HEK293 (cell line): ENCODE results near the gene RIPK3.
A peak's percentile ranks its signal among the peaks of the same experiment; 100 is the strongest.

Experiments used
- GLIS1 ChIP-seq: fragments of 450-650 bp; formaldehyde crosslinking; IDR thresholded peaks from 2 replicates; pipeline ENCODE4 v1.5.1; 2016; ENCODE audit warnings: missing biosample characterization, missing genetic modification characterization
- KLF9 ChIP-seq: fragments of 450-650 bp; formaldehyde crosslinking; IDR thresholded peaks from 2 replicates; pipeline ENCODE4 v1.5.1; 2016; ENCODE audit warnings: missing biosample characterization, missing genetic modification characterization, low read depth
- MYNN ChIP-seq: fragments of 450-650 bp; formaldehyde crosslinking; IDR thresholded peaks from 2 replicates; pipeline ENCODE4 v1.5.1; 2016; ENCODE audit warnings: missing biosample characterization, missing genetic modification characterization, borderline replicate concordance
- OSR2 ChIP-seq: fragments of 450-650 bp; formaldehyde crosslinking; IDR thresholded peaks from 2 replicates; pipeline ENCODE4 v1.5.1; 2016; ENCODE audit warnings: missing biosample characterization, missing genetic modification characterization
- SALL2 ChIP-seq: fragments of 450-650 bp; formaldehyde crosslinking; IDR thresholded peaks from 2 replicates; pipeline ENCODE4 v1.5.0; 2017; ENCODE audit warnings: missing biosample characterization, mild to moderate bottlenecking, missing genetic modification characterization, borderline replicate concordance
- SETDB1 ChIP-seq: IDR thresholded peaks from one replicate; pipeline ENCODE4 v1.6.1; 2017; ENCODE audit warnings: mild to moderate bottlenecking, low read length, moderate library complexity, mixed read lengths; ENCODE audit not compliant: insufficient read length
- YY2 ChIP-seq: fragments of 450-650 bp; formaldehyde crosslinking; IDR thresholded peaks from 2 replicates; pipeline ENCODE4 v1.5.1; 2016; ENCODE audit warnings: missing biosample characterization, missing genetic modification characterization
- ZBTB21 ChIP-seq: fragments of 450-650 bp; formaldehyde crosslinking; IDR thresholded peaks from 2 replicates; pipeline ENCODE4 v1.5.1; 2017; ENCODE audit warnings: missing biosample characterization, missing genetic modification characterization
- ZBTB48 ChIP-seq: fragments of 450-650 bp; formaldehyde crosslinking; IDR thresholded peaks from 2 replicates; pipeline ENCODE4 v1.5.1; 2016; ENCODE audit warnings: missing biosample characterization, missing genetic modification characterization
- ZNF133 ChIP-seq: fragments of 450-650 bp; formaldehyde crosslinking; IDR thresholded peaks from 2 replicates; pipeline ENCODE4 v1.5.1; 2016; ENCODE audit warnings: missing biosample characterization, missing genetic modification characterization
- ZNF157 ChIP-seq: fragments of 450-650 bp; formaldehyde crosslinking; IDR thresholded peaks from 2 replicates; pipeline ENCODE4 v1.5.1; 2016; ENCODE audit warnings: missing biosample characterization, missing genetic modification characterization
- ZNF19 ChIP-seq: fragments of 450-650 bp; formaldehyde crosslinking; IDR thresholded peaks from 2 replicates; pipeline ENCODE4; 2016; ENCODE audit warnings: missing biosample characterization, missing genetic modification characterization, low read depth
- ZNF223 ChIP-seq: fragments of 450-650 bp; formaldehyde crosslinking; IDR thresholded peaks from 2 replicates; pipeline ENCODE4 v1.5.1; 2016; ENCODE audit warnings: missing biosample characterization, missing genetic modification characterization
- ZNF292 ChIP-seq: fragments of 450-650 bp; formaldehyde crosslinking; IDR thresholded peaks from 2 replicates; pipeline ENCODE4 v1.5.1; 2016; ENCODE audit warnings: low read depth, missing biosample characterization, missing genetic modification characterization, borderline replicate concordance
- ZNF394 ChIP-seq: fragments of 450-650 bp; formaldehyde crosslinking; IDR thresholded peaks from 2 replicates; pipeline ENCODE4 v1.5.1; 2016; ENCODE audit warnings: missing biosample characterization, missing genetic modification characterization, mild to moderate bottlenecking, moderate library complexity, borderline replicate concordance
- ZNF521 ChIP-seq: fragments of 450-650 bp; formaldehyde crosslinking; IDR thresholded peaks from 2 replicates; pipeline ENCODE4 v1.5.1; 2017; ENCODE audit warnings: missing biosample characterization, mild to moderate bottlenecking, missing genetic modification characterization
- ZNF555 ChIP-seq: fragments of 450-650 bp; formaldehyde crosslinking; conservative IDR thresholded peaks from 2 replicates; pipeline ENCODE4 v1.5.1; 2017; ENCODE audit warnings: missing biosample characterization, mild to moderate bottlenecking, missing genetic modification characterization, inconsistent platforms
- ZNF585B ChIP-seq: fragments of 450-650 bp; formaldehyde crosslinking; IDR thresholded peaks from 2 replicates; pipeline ENCODE4 v1.5.1; 2016; ENCODE audit warnings: missing biosample characterization, missing genetic modification characterization
- ZNF660 ChIP-seq: fragments of 450-650 bp; IDR thresholded peaks from 2 replicates; pipeline ENCODE4 v1.5.1; 2018; ENCODE audit warnings: missing biosample characterization, mild to moderate bottlenecking, missing genetic modification characterization
- ZNF664 ChIP-seq: fragments of 450-650 bp; formaldehyde crosslinking; IDR thresholded peaks from 2 replicates; pipeline ENCODE4 v1.5.1; 2016; ENCODE audit warnings: missing biosample characterization, missing genetic modification characterization
- ZNF747 ChIP-seq: fragments of 450-650 bp; formaldehyde crosslinking; IDR thresholded peaks from 2 replicates; pipeline ENCODE4 v1.5.1; 2016; ENCODE audit warnings: missing biosample characterization, missing genetic modification characterization
- ZNF76 ChIP-seq: fragments of 450-650 bp; formaldehyde crosslinking; IDR thresholded peaks from 2 replicates; pipeline ENCODE4; 2016; ENCODE audit warnings: low read depth, missing biosample characterization, missing genetic modification characterization, borderline replicate concordance
- ZNF837 ChIP-seq: fragments of 450-650 bp; formaldehyde crosslinking; IDR thresholded peaks from 2 replicates; pipeline ENCODE4 v1.5.1; 2016; ENCODE audit warnings: missing biosample characterization, missing genetic modification characterization
- ZSCAN16 ChIP-seq: fragments of 450-650 bp; formaldehyde crosslinking; IDR thresholded peaks from 2 replicates; pipeline ENCODE4 v1.5.1; 2016; ENCODE audit warnings: missing biosample characterization, missing genetic modification characterization
- TF ChIP-seq, protein P1 (sequence below): fragments of 450-650 bp; formaldehyde crosslinking; IDR thresholded peaks from 2 replicates; pipeline ENCODE4 v1.5.1; 2016; ENCODE audit warnings: missing biosample characterization, missing genetic modification characterization
- TF ChIP-seq, protein P2 (sequence below): fragments of 450-650 bp; formaldehyde crosslinking; IDR thresholded peaks from 2 replicates; pipeline ENCODE4 v1.5.1; 2017; ENCODE audit warnings: missing biosample characterization, missing genetic modification characterization
- TF ChIP-seq, protein P3 (sequence below): fragments of 450-650 bp; formaldehyde crosslinking; IDR thresholded peaks from 2 replicates; pipeline ENCODE4 v1.5.1; 2016; ENCODE audit warnings: missing biosample characterization, missing genetic modification characterization, borderline replicate concordance
- TF ChIP-seq, protein P4 (sequence below): fragments of 450-650 bp; formaldehyde crosslinking; IDR thresholded peaks from 2 replicates; pipeline ENCODE4 v1.5.1; 2016; ENCODE audit warnings: missing biosample characterization, missing genetic modification characterization
- TF ChIP-seq, protein P5 (sequence below): fragments of 450-650 bp; formaldehyde crosslinking; IDR thresholded peaks from 2 replicates; pipeline ENCODE4; 2016; ENCODE audit warnings: missing biosample characterization, missing genetic modification characterization
- TF ChIP-seq, protein P6 (sequence below): fragments of 450-650 bp; formaldehyde crosslinking; optimal IDR thresholded peaks from 2 replicates; pipeline ENCODE3; 2016; ENCODE audit warnings: missing biosample characterization, mild to moderate bottlenecking, missing genetic modification characterization

RIPK3 gene

DNA sequence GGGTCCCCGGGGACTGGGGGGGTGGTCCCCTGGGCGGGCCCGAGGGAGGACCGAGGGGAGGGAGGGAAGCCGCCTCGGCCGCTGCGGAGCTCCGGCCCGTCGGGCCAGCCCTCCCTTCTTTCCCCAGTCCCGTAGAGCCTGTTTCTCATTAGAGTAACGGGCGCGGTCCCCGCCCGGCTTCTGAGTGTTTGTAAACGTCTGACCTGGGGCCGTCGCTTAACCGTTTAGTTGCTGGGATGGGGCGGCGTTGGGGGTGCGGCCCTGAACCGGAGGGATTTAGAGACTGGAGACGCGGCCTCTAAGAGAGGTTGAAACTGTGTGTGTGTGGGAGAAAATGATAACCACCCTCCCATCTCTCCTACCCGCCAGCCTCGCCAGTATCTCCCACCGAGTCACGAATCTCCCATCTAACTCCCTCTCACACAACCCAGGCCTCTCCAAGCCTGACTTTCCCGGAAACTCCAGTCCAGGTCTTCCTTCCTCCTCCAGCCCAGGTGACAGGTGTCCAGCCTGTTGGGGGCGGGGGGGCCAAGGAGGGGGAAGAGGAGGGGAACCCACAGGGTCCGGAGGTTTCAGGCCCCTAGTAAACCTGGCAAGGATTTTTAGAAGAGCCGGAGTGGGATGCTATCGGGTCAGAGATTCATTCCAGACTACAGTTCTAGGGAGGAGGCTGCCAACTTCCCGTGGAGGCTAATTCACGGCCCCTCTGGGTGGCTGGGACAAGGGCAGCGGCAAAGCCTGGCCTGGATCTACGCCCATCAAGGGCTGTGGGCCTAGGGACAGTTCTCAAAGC, 27.1 kb upstream of the RIPK3 start (continued):
- TF ChIP-seq, protein P1, sequence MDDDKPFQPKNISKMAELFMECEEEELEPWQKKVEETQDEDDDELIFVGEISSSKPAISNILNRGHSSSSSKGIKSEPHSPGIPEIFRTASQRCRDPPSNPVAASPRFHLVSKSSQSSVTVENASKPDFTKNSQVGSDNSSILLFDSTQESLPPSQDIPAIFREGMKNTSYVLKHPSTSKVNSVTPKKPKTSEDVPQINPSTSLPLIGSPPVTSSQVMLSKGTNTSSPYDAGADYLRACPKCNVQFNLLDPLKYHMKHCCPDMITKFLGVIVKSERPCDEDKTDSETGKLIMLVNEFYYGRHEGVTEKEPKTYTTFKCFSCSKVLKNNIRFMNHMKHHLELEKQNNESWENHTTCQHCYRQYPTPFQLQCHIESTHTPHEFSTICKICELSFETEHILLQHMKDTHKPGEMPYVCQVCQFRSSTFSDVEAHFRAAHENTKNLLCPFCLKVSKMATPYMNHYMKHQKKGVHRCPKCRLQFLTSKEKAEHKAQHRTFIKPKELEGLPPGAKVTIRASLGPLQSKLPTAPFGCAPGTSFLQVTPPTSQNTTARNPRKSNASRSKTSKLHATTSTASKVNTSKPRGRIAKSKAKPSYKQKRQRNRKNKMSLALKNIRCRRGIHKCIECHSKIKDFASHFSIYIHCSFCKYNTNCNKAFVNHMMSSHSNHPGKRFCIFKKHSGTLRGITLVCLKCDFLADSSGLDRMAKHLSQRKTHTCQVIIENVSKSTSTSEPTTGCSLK (tag by site-specific recombination) = no peak
- no peak for TF ChIP-seq ZNF747 (tag by site-specific recombination)
- no peak for TF ChIP-seq ZNF19 (tag by site-specific recombination)
- no peak for TF ChIP-seq ZNF660 (tag by site-specific recombination)
- no peak for TF ChIP-seq ZNF157 (tag by site-specific recombination)
- no peak for TF ChIP-seq ZNF223 (tag by site-specific recombination)
- TF ChIP-seq ZNF585B (tag by site-specific recombination) = no peak; the same call in 1 of the 2 replicates
- TF ChIP-seq, protein P2, sequence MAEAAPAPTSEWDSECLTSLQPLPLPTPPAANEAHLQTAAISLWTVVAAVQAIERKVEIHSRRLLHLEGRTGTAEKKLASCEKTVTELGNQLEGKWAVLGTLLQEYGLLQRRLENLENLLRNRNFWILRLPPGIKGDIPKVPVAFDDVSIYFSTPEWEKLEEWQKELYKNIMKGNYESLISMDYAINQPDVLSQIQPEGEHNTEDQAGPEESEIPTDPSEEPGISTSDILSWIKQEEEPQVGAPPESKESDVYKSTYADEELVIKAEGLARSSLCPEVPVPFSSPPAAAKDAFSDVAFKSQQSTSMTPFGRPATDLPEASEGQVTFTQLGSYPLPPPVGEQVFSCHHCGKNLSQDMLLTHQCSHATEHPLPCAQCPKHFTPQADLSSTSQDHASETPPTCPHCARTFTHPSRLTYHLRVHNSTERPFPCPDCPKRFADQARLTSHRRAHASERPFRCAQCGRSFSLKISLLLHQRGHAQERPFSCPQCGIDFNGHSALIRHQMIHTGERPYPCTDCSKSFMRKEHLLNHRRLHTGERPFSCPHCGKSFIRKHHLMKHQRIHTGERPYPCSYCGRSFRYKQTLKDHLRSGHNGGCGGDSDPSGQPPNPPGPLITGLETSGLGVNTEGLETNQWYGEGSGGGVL = peak; percentile 88
- TF ChIP-seq OSR2 (tag by site-specific recombination) = peak; percentile 45
- 0 out of 2 replicates have a peak, but pooled peaks have one; percentile 6 for TF ChIP-seq ZBTB21 (tag by site-specific recombination)
- no peak for TF ChIP-seq ZNF521 (tag by site-specific recombination)
- TF ChIP-seq ZNF664 (tag by site-specific recombination) = 0 out of 2 replicates have a peak, but pooled peaks have one; percentile 24
- TF ChIP-seq ZBTB48 (tag by site-specific recombination) = peak; percentile 87
- peak; percentile 34; the same call in 1 of the 2 replicates for TF ChIP-seq ZNF394
- TF ChIP-seq MYNN (tag by site-specific recombination) = no peak
- TF ChIP-seq, protein P3, sequence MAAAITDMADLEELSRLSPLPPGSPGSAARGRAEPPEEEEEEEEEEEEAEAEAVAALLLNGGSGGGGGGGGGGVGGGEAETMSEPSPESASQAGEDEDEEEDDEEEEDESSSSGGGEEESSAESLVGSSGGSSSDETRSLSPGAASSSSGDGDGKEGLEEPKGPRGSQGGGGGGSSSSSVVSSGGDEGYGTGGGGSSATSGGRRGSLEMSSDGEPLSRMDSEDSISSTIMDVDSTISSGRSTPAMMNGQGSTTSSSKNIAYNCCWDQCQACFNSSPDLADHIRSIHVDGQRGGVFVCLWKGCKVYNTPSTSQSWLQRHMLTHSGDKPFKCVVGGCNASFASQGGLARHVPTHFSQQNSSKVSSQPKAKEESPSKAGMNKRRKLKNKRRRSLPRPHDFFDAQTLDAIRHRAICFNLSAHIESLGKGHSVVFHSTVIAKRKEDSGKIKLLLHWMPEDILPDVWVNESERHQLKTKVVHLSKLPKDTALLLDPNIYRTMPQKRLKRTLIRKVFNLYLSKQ (tag by site-specific recombination) = no peak
- no peak for TF ChIP-seq SETDB1
- no peak for TF ChIP-seq YY2 (tag by site-specific recombination)
- no peak for TF ChIP-seq ZNF837 (tag by site-specific recombination)
- peak; percentile 82 for TF ChIP-seq ZNF76 (tag by site-specific recombination)
- no peak for TF ChIP-seq ZNF555
- TF ChIP-seq ZSCAN16 (tag by site-specific recombination) = no peak
- TF ChIP-seq ZNF292 (tag by site-specific recombination) = no peak
- TF ChIP-seq ZNF133 (tag by site-specific recombination) = no peak
- TF ChIP-seq GLIS1 = peak; percentile 94
- peak; percentile 26 for TF ChIP-seq KLF9 (tag by site-specific recombination)
- TF ChIP-seq, protein P4, sequence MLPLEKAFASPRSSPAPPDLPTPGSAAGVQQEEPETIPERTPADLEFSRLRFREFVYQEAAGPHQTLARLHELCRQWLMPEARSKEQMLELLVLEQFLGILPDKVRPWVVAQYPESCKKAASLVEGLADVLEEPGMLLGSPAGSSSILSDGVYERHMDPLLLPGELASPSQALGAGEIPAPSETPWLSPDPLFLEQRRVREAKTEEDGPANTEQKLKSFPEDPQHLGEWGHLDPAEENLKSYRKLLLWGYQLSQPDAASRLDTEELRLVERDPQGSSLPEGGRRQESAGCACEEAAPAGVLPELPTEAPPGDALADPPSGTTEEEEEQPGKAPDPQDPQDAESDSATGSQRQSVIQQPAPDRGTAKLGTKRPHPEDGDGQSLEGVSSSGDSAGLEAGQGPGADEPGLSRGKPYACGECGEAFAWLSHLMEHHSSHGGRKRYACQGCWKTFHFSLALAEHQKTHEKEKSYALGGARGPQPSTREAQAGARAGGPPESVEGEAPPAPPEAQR = peak; percentile 43; the same call in 1 of the 2 replicates
- TF ChIP-seq, protein P5, sequence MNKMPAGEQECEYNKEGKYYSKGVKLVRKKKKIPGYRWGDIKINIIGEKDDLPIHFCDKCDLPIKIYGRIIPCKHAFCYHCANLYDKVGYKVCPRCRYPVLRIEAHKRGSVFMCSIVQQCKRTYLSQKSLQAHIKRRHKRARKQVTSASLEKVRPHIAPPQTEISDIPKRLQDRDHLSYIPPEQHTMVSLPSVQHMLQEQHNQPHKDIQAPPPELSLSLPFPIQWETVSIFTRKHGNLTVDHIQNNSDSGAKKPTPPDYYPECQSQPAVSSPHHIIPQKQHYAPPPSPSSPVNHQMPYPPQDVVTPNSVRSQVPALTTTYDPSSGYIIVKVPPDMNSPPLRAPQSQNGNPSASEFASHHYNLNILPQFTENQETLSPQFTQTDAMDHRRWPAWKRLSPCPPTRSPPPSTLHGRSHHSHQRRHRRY = no peak
- TF ChIP-seq, protein P6, sequence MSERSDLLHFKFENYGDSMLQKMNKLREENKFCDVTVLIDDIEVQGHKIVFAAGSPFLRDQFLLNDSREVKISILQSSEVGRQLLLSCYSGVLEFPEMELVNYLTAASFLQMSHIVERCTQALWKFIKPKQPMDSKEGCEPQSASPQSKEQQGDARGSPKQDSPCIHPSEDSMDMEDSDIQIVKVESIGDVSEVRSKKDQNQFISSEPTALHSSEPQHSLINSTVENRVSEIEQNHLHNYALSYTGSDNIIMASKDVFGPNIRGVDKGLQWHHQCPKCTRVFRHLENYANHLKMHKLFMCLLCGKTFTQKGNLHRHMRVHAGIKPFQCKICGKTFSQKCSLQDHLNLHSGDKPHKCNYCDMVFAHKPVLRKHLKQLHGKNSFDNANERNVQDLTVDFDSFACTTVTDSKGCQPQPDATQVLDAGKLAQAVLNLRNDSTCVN (tag by site-specific recombination) = peak; percentile 64
- peak; percentile 79; the same call in 1 of the 2 replicates for TF ChIP-seq SALL2
